HEK293T (cell line): ENCODE data around the gene TOMM7.
"Not testable (repeated sequence)": the region's sequence is repeated elsewhere in the genome, so short reads cannot be mapped to it uniquely, and the experiment has no call there.

Source experiments
- ARNT ChIP-seq: fragments of 450-650 bp; IDR thresholded peaks from 2 replicates; pipeline ENCODE4 v1.6.1; 2017; ENCODE audit warnings: mild to moderate bottlenecking
- BHLHE40 ChIP-seq: fragments of 450-650 bp; IDR thresholded peaks from 2 replicates; pipeline ENCODE4 v1.6.1; 2016; ENCODE audit warnings: mild to moderate bottlenecking, moderate library complexity, borderline replicate concordance
- CTBP1 ChIP-seq: fragments of 450-650 bp; IDR thresholded peaks from 2 replicates; pipeline ENCODE4 v1.6.1; 2016; ENCODE audit warnings: borderline replicate concordance
- ELF4 ChIP-seq: fragments of 450-650 bp; IDR thresholded peaks from 2 replicates; pipeline ENCODE4 v1.6.1; 2017; ENCODE audit warnings: antibody characterized with exemption
- FOXK2 ChIP-seq: fragments of 450-650 bp; IDR thresholded peaks from 2 replicates; pipeline ENCODE4 v1.6.1; 2016; ENCODE audit warnings: mild to moderate bottlenecking
- FOXM1 ChIP-seq: fragments of 450-650 bp; IDR thresholded peaks from 2 replicates; pipeline ENCODE4 v1.6.1; 2017; ENCODE audit warnings: mild to moderate bottlenecking, borderline replicate concordance
- HDGF ChIP-seq: fragments of 450-650 bp; IDR thresholded peaks from 2 replicates; pipeline ENCODE4 v1.6.1; 2017; ENCODE audit warnings: antibody characterized with exemption, borderline replicate concordance
- L3MBTL2 ChIP-seq: fragments of 450-650 bp; conservative IDR thresholded peaks from 2 replicates; pipeline ENCODE4 v1.6.1; 2016; ENCODE audit warnings: mild to moderate bottlenecking
- NFRKB ChIP-seq: fragments of 450-650 bp; IDR thresholded peaks from 2 replicates; pipeline ENCODE4 v1.6.1; 2016; ENCODE audit warnings: mild to moderate bottlenecking, moderate library complexity
- PKNOX1 ChIP-seq: fragments of 450-650 bp; IDR thresholded peaks from 2 replicates; pipeline ENCODE4 v1.6.1; 2016
- SP1 ChIP-seq: fragments of 450-650 bp; IDR thresholded peaks from 2 replicates; pipeline ENCODE4 v1.6.1; 2017
- SUZ12 ChIP-seq: fragments of 450-650 bp; IDR thresholded peaks from 2 replicates; pipeline ENCODE4 v1.6.1; 2016; ENCODE audit warnings: mild to moderate bottlenecking
- TARDBP ChIP-seq: fragments of 450-650 bp; IDR thresholded peaks from 2 replicates; pipeline ENCODE4 v1.6.1; 2016

GRCh38 chr7:22790640-22791039 lies 32.0 kb downstream of the TOMM7 start:
- TF ChIP-seq FOXM1, L3MBTL2, NFRKB, BHLHE40, TARDBP, CTBP1, FOXK2, ELF4, SP1, SUZ12, ARNT, PKNOX1, HDGF: not testable (repeated sequence)
